Neural cell (in vitro differentiated cells): ENCODE measurements around the gene PLCL2. TPM values are rescaled to one million over a fixed set of nuclear protein-coding genes. Genes with fewer than 3 reads are reported as not detected.

Experiments
- H2AFZ ChIP-seq: fragments of 200-600, 300-800 bp; sonication (generic), shearing (Covaris generic); 2 replicates; pipeline ENCODE4 v1.6.0; 2014; ENCODE audit warnings: low read depth, mild to moderate bottlenecking, antibody characterized with exemption, low read length, moderate library complexity
- H3F3A ChIP-seq: fragments of 200-600 bp; shearing (Covaris generic); 2 replicates; pipeline ENCODE4 v1.6.1; 2016; ENCODE audit warnings: mild to moderate bottlenecking, moderate library complexity, mixed read lengths, antibody characterized with exemption, low read length; ENCODE audit not compliant: insufficient read depth, poor library complexity, severe bottlenecking
- H3K27ac ChIP-seq: fragments of 200-600, 300-800 bp; sonication (generic), shearing (Covaris generic); 2 replicates; pipeline ENCODE4 v1.5.1; 2014; ENCODE audit warnings: mild to moderate bottlenecking, low read length, moderate library complexity
- H3K27me3 ChIP-seq: fragments of 300-800, 200-600 bp; sonication (generic), shearing (Covaris generic); 2 replicates; pipeline ENCODE4 v1.6.0; 2014; ENCODE audit warnings: mild to moderate bottlenecking, low read depth, low read length, moderate library complexity; ENCODE audit not compliant: insufficient read depth
- H3K36me3 ChIP-seq: fragments of 300-800, 200-600 bp; sonication (generic), shearing (Covaris generic); 2 replicates; pipeline ENCODE4 v1.5.1; 2014; ENCODE audit warnings: mild to moderate bottlenecking, antibody characterized with exemption, low read length, moderate library complexity; ENCODE audit not compliant: insufficient read depth
- H3K4me2 ChIP-seq: fragments of 300-800, 200-600 bp; sonication (generic), shearing (Covaris generic); 2 replicates; pipeline ENCODE4 v1.6.0; 2014; ENCODE audit warnings: mild to moderate bottlenecking, low read length
- H3K4me3 ChIP-seq: fragments of 300-800, 200-600 bp; sonication (generic), shearing (Covaris generic); 2 replicates; pipeline ENCODE4 v1.5.1; 2014; ENCODE audit warnings: mild to moderate bottlenecking, low read length, moderate library complexity
- H3K79me2 ChIP-seq: fragments of 200-600 bp; shearing (Covaris generic); replicated peaks from 2 replicates; pipeline ENCODE4 v1.6.0; 2014; ENCODE audit warnings: mild to moderate bottlenecking, low read length, moderate library complexity; ENCODE audit not compliant: insufficient read depth
- H3K9ac ChIP-seq: fragments of 300-800, 200-600 bp; sonication (generic), shearing (Covaris generic); 2 replicates; pipeline ENCODE4 v1.6.1; 2016; ENCODE audit warnings: mild to moderate bottlenecking, low read length, mixed read lengths
- H3K9me2 ChIP-seq: fragments of 200-600 bp; shearing (Covaris generic); 2 replicates; pipeline ENCODE4 v1.6.1; 2016; ENCODE audit warnings: mild to moderate bottlenecking, low read length, mixed read lengths; ENCODE audit not compliant: insufficient read depth
- H3K9me3 ChIP-seq: fragments of 200-600, 300-800 bp; sonication (generic), shearing (Covaris generic); 2 replicates; pipeline ENCODE4 v1.6.1; 2016; ENCODE audit warnings: mild to moderate bottlenecking, mixed run types, low read length, moderate library complexity, mixed read lengths
- H4K20me1 ChIP-seq: fragments of 200-600 bp; shearing (Covaris generic); 2 replicates; pipeline ENCODE4 v1.6.1; 2016; ENCODE audit warnings: mild to moderate bottlenecking, mixed run types; ENCODE audit not compliant: insufficient read depth
- EP300 ChIP-seq: fragments of 450-650 bp; conservative IDR thresholded peaks from 2 replicates; pipeline ENCODE4 v1.6.1; 2014; ENCODE audit warnings: antibody characterized with exemption, mild to moderate bottlenecking, moderate library complexity; ENCODE audit not compliant: poor library complexity, severe bottlenecking
- EZH2 ChIP-seq: fragments of 200-600, 300-800 bp; shearing (Covaris generic), sonication (generic); IDR thresholded peaks from 2 replicates; pipeline ENCODE4 v1.6.1; 2014; ENCODE audit warnings: antibody characterized with exemption, low read length, borderline replicate concordance, mild to moderate bottlenecking; ENCODE audit not compliant: insufficient read depth, poor library complexity, severe bottlenecking
- MXI1 ChIP-seq: fragments of 450-650 bp; conservative IDR thresholded peaks from 2 replicates; pipeline ENCODE4 v1.6.1; 2014; ENCODE audit warnings: antibody characterized with exemption, mild to moderate bottlenecking; ENCODE audit not compliant: poor library complexity, severe bottlenecking
- POLR2AphosphoS5 ChIP-seq: IDR thresholded peaks from 2 replicates; pipeline ENCODE4 v1.6.1; 2012
- RAD21 ChIP-seq: fragments of 450-650 bp; conservative IDR thresholded peaks from 2 replicates; pipeline ENCODE4 v1.6.1; 2014; ENCODE audit warnings: antibody characterized with exemption, mild to moderate bottlenecking, moderate library complexity
- SMC3 ChIP-seq: fragments of 450-650 bp; conservative IDR thresholded peaks from 2 replicates; pipeline ENCODE4 v1.6.1; 2014; ENCODE audit warnings: antibody characterized with exemption, mild to moderate bottlenecking, moderate library complexity; ENCODE audit not compliant: poor library complexity
- TAF1 ChIP-seq: IDR thresholded peaks from 2 replicates; pipeline ENCODE4 v1.6.1; 2012; ENCODE audit warnings: low read depth
- polyA plus RNA-seq: library from polyadenylated mRNA; depleted of rRNA; stranded (reverse); fragments of >200 nt; gene quantifications from 2 replicates; pipeline ENCODE4 v1.2.3, GENCODE V29; 2014
- TF ChIP-seq, protein P1 (sequence below): IDR thresholded peaks from 2 replicates; pipeline ENCODE4 v1.6.1; 2012; ENCODE audit warnings: borderline replicate concordance
- TF ChIP-seq, protein P2 (sequence below): fragments of 450-650 bp; IDR thresholded peaks from 2 replicates; pipeline ENCODE4 v1.5.1; 2014; ENCODE audit warnings: antibody characterized with exemption, mild to moderate bottlenecking, moderate library complexity; ENCODE audit not compliant: poor library complexity, severe bottlenecking

PLCL2 gene
- polyA plus RNA-seq, 1 donor from 2014 or later: 69.8 TPM

DNA sequence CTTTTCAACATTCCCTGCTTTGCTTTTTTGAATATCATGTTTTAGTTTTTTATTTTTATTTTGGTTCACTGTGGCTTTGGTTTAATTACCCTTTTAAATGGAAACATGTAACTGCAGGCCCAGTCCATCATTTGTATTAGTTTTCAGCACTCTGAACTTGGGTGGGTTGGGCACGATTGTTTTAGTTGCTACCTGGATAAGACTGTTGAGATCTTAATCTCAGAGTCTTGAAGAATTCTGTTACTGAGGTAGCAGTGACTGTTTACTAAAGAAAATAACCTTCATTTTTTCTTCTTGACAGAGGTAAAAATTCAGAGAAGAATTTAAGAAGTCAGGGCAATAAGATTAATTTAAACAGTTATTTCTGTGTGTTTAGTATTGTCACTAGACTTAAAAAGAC is 15.2 kb downstream of the PLCL2 start:
- Histone ChIP-seq H2AFZ (no peak overlapping the region), H3K27ac (no peak overlapping the region), H3K9me3 (no peaks in the 10 kb centered on the region), H4K20me1 (peaks cover 2% of the 10 kb centered on the region), H3F3A (no peaks in the 10 kb centered on the region), H3K27me3 (no peaks in the 10 kb centered on the region), H3K9me2 (no peaks in the 10 kb centered on the region), H3K4me2 (no peak overlapping the region), H3K36me3 (no peaks in the 10 kb centered on the region), H3K79me2 (peaks cover 72% of the 10 kb centered on the region), H3K4me3 (no peak overlapping the region), H3K9ac (no peak overlapping the region)
- no peak for TF ChIP-seq EP300
- TF ChIP-seq RAD21: no peak
- TF ChIP-seq TAF1: no peak
- TF ChIP-seq, protein P1, sequence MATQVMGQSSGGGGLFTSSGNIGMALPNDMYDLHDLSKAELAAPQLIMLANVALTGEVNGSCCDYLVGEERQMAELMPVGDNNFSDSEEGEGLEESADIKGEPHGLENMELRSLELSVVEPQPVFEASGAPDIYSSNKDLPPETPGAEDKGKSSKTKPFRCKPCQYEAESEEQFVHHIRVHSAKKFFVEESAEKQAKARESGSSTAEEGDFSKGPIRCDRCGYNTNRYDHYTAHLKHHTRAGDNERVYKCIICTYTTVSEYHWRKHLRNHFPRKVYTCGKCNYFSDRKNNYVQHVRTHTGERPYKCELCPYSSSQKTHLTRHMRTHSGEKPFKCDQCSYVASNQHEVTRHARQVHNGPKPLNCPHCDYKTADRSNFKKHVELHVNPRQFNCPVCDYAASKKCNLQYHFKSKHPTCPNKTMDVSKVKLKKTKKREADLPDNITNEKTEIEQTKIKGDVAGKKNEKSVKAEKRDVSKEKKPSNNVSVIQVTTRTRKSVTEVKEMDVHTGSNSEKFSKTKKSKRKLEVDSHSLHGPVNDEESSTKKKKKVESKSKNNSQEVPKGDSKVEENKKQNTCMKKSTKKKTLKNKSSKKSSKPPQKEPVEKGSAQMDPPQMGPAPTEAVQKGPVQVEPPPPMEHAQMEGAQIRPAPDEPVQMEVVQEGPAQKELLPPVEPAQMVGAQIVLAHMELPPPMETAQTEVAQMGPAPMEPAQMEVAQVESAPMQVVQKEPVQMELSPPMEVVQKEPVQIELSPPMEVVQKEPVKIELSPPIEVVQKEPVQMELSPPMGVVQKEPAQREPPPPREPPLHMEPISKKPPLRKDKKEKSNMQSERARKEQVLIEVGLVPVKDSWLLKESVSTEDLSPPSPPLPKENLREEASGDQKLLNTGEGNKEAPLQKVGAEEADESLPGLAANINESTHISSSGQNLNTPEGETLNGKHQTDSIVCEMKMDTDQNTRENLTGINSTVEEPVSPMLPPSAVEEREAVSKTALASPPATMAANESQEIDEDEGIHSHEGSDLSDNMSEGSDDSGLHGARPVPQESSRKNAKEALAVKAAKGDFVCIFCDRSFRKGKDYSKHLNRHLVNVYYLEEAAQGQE: no peak
- TF ChIP-seq MXI1: no peak
- no peak for TF ChIP-seq SMC3
- TF ChIP-seq, protein P2, sequence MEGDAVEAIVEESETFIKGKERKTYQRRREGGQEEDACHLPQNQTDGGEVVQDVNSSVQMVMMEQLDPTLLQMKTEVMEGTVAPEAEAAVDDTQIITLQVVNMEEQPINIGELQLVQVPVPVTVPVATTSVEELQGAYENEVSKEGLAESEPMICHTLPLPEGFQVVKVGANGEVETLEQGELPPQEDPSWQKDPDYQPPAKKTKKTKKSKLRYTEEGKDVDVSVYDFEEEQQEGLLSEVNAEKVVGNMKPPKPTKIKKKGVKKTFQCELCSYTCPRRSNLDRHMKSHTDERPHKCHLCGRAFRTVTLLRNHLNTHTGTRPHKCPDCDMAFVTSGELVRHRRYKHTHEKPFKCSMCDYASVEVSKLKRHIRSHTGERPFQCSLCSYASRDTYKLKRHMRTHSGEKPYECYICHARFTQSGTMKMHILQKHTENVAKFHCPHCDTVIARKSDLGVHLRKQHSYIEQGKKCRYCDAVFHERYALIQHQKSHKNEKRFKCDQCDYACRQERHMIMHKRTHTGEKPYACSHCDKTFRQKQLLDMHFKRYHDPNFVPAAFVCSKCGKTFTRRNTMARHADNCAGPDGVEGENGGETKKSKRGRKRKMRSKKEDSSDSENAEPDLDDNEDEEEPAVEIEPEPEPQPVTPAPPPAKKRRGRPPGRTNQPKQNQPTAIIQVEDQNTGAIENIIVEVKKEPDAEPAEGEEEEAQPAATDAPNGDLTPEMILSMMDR: no peak
- TF ChIP-seq POLR2AphosphoS5: no peak
- no peak for TF ChIP-seq EZH2

DNA sequence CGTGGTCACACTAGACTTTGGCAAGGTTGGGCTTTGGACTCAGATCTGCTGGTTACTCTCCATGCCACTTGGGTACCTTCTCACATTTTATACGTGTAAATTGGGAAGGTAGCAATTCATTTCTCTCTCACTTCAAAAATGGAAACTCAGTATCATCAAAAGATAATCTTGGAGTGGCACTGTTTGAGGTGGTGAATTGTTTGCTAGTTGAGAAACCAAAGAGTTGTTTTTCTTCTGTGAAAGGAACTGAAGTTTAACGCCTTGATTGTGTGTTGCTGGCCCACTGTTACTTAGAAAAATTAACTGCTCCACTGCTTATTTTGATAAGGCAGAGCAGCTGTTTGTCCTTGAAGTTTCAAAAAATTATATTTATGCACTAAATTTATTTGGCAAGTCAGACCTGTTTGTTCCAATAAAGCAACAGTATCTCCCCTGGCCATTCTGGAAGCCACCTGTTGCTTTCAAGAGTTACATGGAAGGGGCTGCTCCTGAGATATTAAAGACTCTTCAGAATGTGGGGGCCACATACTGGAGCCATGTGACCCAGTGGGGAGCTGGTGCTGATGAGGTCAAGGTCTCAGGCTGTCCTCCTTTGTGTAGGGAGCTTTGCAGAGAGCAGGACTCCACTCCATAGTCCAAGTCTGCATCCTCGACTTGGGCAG is 16.2 kb downstream of the PLCL2 start:
- H3K36me3 ChIP-seq: no peaks in the 10 kb centered on the region
- no peaks in the 10 kb centered on the region for H3K9me3 ChIP-seq
- H3K9ac ChIP-seq: no peak overlapping the region
- H3K4me2 ChIP-seq: no peak overlapping the region
- no peak overlapping the region for H3K27ac ChIP-seq
- peaks cover 2% of the 10 kb centered on the region for H4K20me1 ChIP-seq
- TF ChIP-seq EZH2: no peak
- TF ChIP-seq MXI1: no peak
- no peak for TF ChIP-seq TAF1
- TF ChIP-seq POLR2AphosphoS5: no peak
- TF ChIP-seq, protein P2: no peak
- no peak for TF ChIP-seq RAD21
- no peak for TF ChIP-seq SMC3
- TF ChIP-seq, protein P1: no peak
- TF ChIP-seq EP300: no peak
- no peak overlapping the region for H2AFZ ChIP-seq
- H3F3A ChIP-seq: no peaks in the 10 kb centered on the region
- no peaks in the 10 kb centered on the region for H3K9me2 ChIP-seq
- H3K27me3 ChIP-seq: no peaks in the 10 kb centered on the region
- peaks cover 63% of the 10 kb centered on the region for H3K79me2 ChIP-seq
- H3K4me3 ChIP-seq: no peak overlapping the region
